ENCODE measurements around the gene CDC40.

GRCh38 chr6:110277100-110277665 lies 97.0 kb downstream of the CDC40 start:
- TF ChIP-seq CTCF (IDR thresholded peaks at IDR 0.05; ENCODE audit: insufficient read depth, low read length) (no peak), REST (IDR thresholded peaks at IDR 0.05; ENCODE audit: insufficient replicate concordance, low read depth) (no peak), POLR2AphosphoS5 (IDR thresholded peaks at IDR 0.05; ENCODE audit: low read depth) (no peak), SPI1 (IDR thresholded peaks at IDR 0.05; ENCODE audit: borderline replicate concordance, low read depth) (no peak)

All from HL-60 (cell line).